ENCODE results near the gene SUPT16H.
"Not testable (repeated sequence)": the region's sequence is repeated elsewhere in the genome, so short reads cannot be mapped to it uniquely, and the experiment has no call there.

SUPT16H gene

DNA sequence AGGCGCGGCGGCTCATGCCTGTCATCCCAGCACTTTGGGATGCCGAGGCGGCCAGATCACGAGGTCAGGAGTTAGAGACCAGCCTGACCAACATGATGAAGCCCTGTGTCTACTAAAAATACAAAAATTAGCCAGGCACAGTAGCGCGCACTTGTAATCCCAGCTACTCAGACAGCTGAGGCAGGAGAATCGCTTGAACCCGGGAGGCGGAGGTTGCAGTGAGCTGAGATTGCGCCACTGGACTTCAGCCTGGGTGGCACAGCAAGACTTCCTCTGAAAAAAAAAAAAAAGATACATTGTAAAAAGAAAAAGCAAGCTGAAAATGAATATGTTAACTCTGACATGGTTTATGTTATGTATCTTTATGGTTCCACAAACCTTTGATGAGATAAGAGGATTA is 70.3 kb downstream of the SUPT16H start:
- no peak overlapping the region for H3K4me3 ChIP-seq

DNA sequence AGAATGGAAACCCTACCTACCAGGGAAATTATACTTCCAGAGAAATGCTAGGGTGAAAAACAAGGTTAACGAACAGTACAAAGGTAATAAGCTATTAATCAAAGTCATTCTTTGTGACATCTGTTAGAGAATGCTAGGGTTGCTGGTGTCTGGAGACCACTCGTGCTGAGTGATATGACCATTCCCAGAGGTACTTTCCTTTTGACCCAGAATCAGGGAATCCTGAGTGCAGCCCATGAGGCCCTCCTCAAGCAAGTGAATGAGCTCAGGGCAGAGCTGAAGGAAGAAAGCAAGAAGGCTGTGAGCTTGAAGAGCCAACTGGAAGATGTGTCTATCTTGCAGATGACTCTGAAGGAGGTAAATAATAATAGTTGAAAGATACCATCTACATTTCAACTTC is 72.2 kb downstream of the SUPT16H start:
- Histone ChIP-seq H3K9ac (no peak overlapping the region), H3K9me3 (replicated peaks in 1 of 11) (no peaks in the 10 kb centered on the region), H3K27ac (no peak overlapping the region)

More for the DNA sequence above, 70.3 kb downstream of the SUPT16H start:
- Histone ChIP-seq H3K36me3 (no peaks in the 10 kb centered on the region), H3K9me3 (replicated peaks in 1 of 11) (no peaks in the 10 kb centered on the region), H3K4me1 (peaks cover 17 to 46% (median 29%) of the 10 kb centered on the region in 10 experiments), H4K20me1 (no peaks in the 10 kb centered on the region), H3K27me3 (no peaks in the 10 kb centered on the region), H3K27ac (no peak overlapping the region), H3K4me2 (0 out of 22 replicates have a peak overlapping the region, but pooled peaks of 1 of the 11 experiments have one; percentile 19), H3K9ac (no peak overlapping the region)
- TF ChIP-seq Cebpa-rat (IDR thresholded peaks at IDR 0.05) = no peak

GRCh38 chr14:21309956-21310355 is 73.9 kb downstream of the SUPT16H start:
- TF ChIP-seq Cebpa-rat (IDR thresholded peaks at IDR 0.05) = no peak
- Histone ChIP-seq H3K27ac (no peak overlapping the region), H3K4me2 (no peak overlapping the region), H4K20me1 (no peaks in the 10 kb centered on the region), H3K4me3 (no peak overlapping the region), H3K9ac (no peak overlapping the region), H3K36me3 (no peaks in the 10 kb centered on the region), H3K4me1 (peaks cover 10 to 28% (median 20%) of the 10 kb centered on the region in 10 experiments; a peak in 19 of 20 replicates), H3K9me3 (replicated peaks in 1 of 11) (no peaks in the 10 kb centered on the region), H3K27me3 (no peaks in the 10 kb centered on the region)

More for the DNA sequence above, 72.2 kb downstream of the SUPT16H start:
- Histone ChIP-seq H3K36me3 (no peaks in the 10 kb centered on the region), H3K4me3 (no peak overlapping the region), H3K27me3 (no peaks in the 10 kb centered on the region), H3K4me2 (no peak overlapping the region), H3K4me1 (peaks cover 18 to 36% (median 24%) of the 10 kb centered on the region in 10 experiments), H4K20me1 (no peaks in the 10 kb centered on the region)
- no peak for TF ChIP-seq Cebpa-rat (IDR thresholded peaks at IDR 0.05)

DNA sequence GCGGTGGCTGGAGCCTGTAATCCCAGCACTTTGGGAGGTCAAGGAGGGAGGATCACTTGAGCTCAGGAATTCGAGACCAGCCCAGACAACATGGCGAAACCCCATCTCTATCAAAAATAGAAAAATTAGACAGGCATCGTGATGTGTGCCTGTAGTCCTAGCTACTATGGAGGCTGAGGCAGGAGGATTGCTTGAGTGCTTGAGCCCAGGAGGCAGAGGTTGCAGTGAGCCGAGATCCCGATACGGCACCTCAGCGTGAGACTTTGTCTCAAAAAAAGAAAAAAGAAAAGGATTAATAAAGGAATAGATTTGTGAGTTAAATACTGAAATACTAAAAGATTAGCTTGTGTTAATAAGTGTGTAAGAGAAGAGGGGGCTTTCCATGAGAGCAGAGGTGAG is 74.6 kb downstream of the SUPT16H start:
- Histone ChIP-seq H3K36me3 (no peaks in the 10 kb centered on the region), H3K4me3 (peak overlapping the region; percentile 30 to 60 (median 46)), H3K27me3 (no peaks in the 10 kb centered on the region), H3K9ac (peak overlapping the region in 10 of 11 experiments; percentile 4 to 64 (median 53); a peak in 16 of 22 replicates), H3K4me2 (peak overlapping the region; percentile 57 to 91 (median 74)), H3K4me1 (peaks cover 10 to 28% (median 20%) of the 10 kb centered on the region in 10 experiments; a peak in 19 of 20 replicates), H4K20me1 (no peaks in the 10 kb centered on the region), H3K9me3 (replicated peaks in 1 of 11) (no peaks in the 10 kb centered on the region), H3K27ac (peak overlapping the region in 10 of 11 experiments; percentile 28 to 81 (median 70); a peak in 19 of 22 replicates)
- no peak for TF ChIP-seq Cebpa-rat (IDR thresholded peaks at IDR 0.05)

GRCh38 chr14:21308479-21309237 is 75.2 kb downstream of the SUPT16H start:
- Histone ChIP-seq H3K9me3 (replicated peaks in 1 of 11) (no peaks in the 10 kb centered on the region; a peak in 1 of 22 replicates), H3K36me3 (no peaks in the 10 kb centered on the region), H3K4me1 (peaks cover 10 to 27% (median 20%) of the 10 kb centered on the region in 10 experiments; a peak in 19 of 20 replicates), H4K20me1 (no peaks in the 10 kb centered on the region), H3K27ac (peak overlapping the region in 10 of 11 experiments; percentile 28 to 81 (median 70); a peak in 19 of 22 replicates), H3K4me2 (peak overlapping the region; percentile 57 to 91 (median 74)), H3K27me3 (no peaks in the 10 kb centered on the region), H3K9ac (peak overlapping the region; percentile 4 to 64 (median 53); a peak in 17 of 22 replicates), H3K4me3 (peak overlapping the region; percentile 30 to 60 (median 46))
- no peak for TF ChIP-seq Cebpa-rat (IDR thresholded peaks at IDR 0.05)

DNA sequence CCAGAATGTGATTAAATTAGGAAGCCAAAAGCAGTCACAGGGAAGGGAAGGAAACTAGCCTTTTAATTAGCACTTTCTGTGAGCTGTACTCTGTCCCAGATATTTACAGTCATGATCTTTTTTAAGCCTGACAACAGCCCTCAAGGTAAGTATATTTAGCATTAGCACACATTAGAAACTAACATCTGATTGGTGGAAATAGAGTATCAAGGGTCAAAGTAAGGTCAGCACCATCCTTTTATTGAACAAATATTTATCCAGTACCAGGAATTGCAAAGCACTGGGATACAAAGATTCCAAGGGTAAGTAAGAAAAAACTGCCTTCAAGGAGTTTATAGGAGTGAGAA is 75.7 kb downstream of the SUPT16H start:
- Histone ChIP-seq H3K4me3 (peak overlapping the region in 9 of 10 experiments; percentile 30 to 60 (median 47); a peak in 11 of 20 replicates), H3K9me3 (replicated peaks in 1 of 11) (no peaks in the 10 kb centered on the region; a peak in 1 of 22 replicates), H3K9ac (peak overlapping the region in 9 of 11 experiments; percentile 30 to 64 (median 53); a peak in 9 of 22 replicates), H3K4me2 (peak overlapping the region; percentile 57 to 91 (median 74); a peak in 21 of 22 replicates), H3K27me3 (no peaks in the 10 kb centered on the region), H3K36me3 (no peaks in the 10 kb centered on the region), H3K27ac (peak overlapping the region in 9 of 11 experiments; percentile 64 to 81 (median 70); a peak in 15 of 22 replicates), H3K4me1 (peaks cover 7 to 24% (median 20%) of the 10 kb centered on the region in 10 experiments; a peak in 19 of 20 replicates), H4K20me1 (no peaks in the 10 kb centered on the region)
- TF ChIP-seq Cebpa-rat (IDR thresholded peaks at IDR 0.05) = no peak

GRCh38 chr14:21307637-21308036 is 76.2 kb downstream of the SUPT16H start:
- Histone ChIP-seq H3K27me3 (no peaks in the 10 kb centered on the region), H4K20me1 (no peaks in the 10 kb centered on the region), H3K36me3 (no peaks in the 10 kb centered on the region), H3K4me3 (no peak overlapping the region), H3K27ac (peak overlapping the region in 3 of 11 experiments; percentile 72 to 77 (median 76); a peak in 2 of 22 replicates), H3K9me3 (replicated peaks in 1 of 11) (no peaks in the 10 kb centered on the region; a peak in 1 of 22 replicates), H3K4me1 (peaks cover 7 to 23% (median 20%) of the 10 kb centered on the region in 10 experiments; a peak in 19 of 20 replicates), H3K4me2 (peak overlapping the region in 9 of 11 experiments; percentile 57 to 91 (median 71); a peak in 17 of 22 replicates), H3K9ac (no peak overlapping the region)
- TF ChIP-seq Cebpa-rat (IDR thresholded peaks at IDR 0.05) = no peak

GRCh38 chr14:21302836-21303140 is 81.0 kb downstream of the SUPT16H start:
- H3K36me3 ChIP-seq; H3K9me3 ChIP-seq (replicated peaks in 1 of 11); H3K9ac ChIP-seq; H4K20me1 ChIP-seq; H3K4me2 ChIP-seq; H3K27me3 ChIP-seq; H3K27ac ChIP-seq; H3K4me3 ChIP-seq: not testable (repeated sequence)
- H3K4me1 ChIP-seq = peaks cover 7 to 27% (median 22%) of the 10 kb centered on the region in 10 experiments; a peak in 18 of 20 replicates

GRCh38 chr14:21302013-21302835 is 81.6 kb downstream of the SUPT16H start:
- H3K9ac ChIP-seq = no peak overlapping the region; a peak in 1 of 22 replicates
- no peak for TF ChIP-seq Cebpa-rat (IDR thresholded peaks at IDR 0.05)
- H3K4me1 ChIP-seq = peaks cover 7 to 23% (median 17%) of the 10 kb centered on the region in 10 experiments; a peak in 18 of 20 replicates
- H4K20me1 ChIP-seq = no peaks in the 10 kb centered on the region
- H3K27ac ChIP-seq = no peak overlapping the region
- H3K27me3 ChIP-seq = peaks cover 0 to 8% (median 0%) of the 10 kb centered on the region in 11 experiments; a peak in 4 of 22 replicates
- no peak overlapping the region for H3K4me3 ChIP-seq
- H3K9me3 ChIP-seq (replicated peaks in 1 of 11) = no peaks in the 10 kb centered on the region; a peak in 1 of 22 replicates
- no peaks in the 10 kb centered on the region for H3K36me3 ChIP-seq
- H3K4me2 ChIP-seq = peak overlapping the region in 6 of 11 experiments; percentile 15 to 98 (median 87); a peak in 7 of 22 replicates

Data from BLaER1 treated with 17β-estradiol and CSF1 and Interleukin-3, amounts not matched to agents 10 nM and 100 nM (cell line).